Neural crest cell (in vitro differentiated cells): Measurements from ENCODE around the gene ZCCHC2. TPM values are rescaled to one million over a fixed set of nuclear protein-coding genes. Genes with fewer than 3 reads are reported as not detected.

ENCODE experiments used
- DNase-seq: peaks from one replicate; pipeline ENCODE4 v3.0.0; 2021; ENCODE audit warnings: low read depth, mixed read lengths, low spot score
- H3K27ac Mint-ChIP-seq: one replicate; pipeline ENCODE4 v1.8.0; 2021; ENCODE audit warnings: mild to moderate bottlenecking, mixed read lengths; ENCODE audit not compliant: unreplicated experiment
- H3K27me3 Mint-ChIP-seq: 2 replicates; pipeline ENCODE4 v1.8.0; 2021; ENCODE audit warnings: low read depth, mild to moderate bottlenecking, mixed read lengths
- H3K36me3 Mint-ChIP-seq: 2 replicates; pipeline ENCODE4 v1.8.0; 2021; ENCODE audit warnings: low read depth, mild to moderate bottlenecking, mixed read lengths
- H3K4me1 Mint-ChIP-seq: 2 replicates; pipeline ENCODE4 v1.8.0; 2021; ENCODE audit warnings: mixed read lengths
- H3K4me3 Mint-ChIP-seq: one replicate; pipeline ENCODE4 v1.8.0; 2021; ENCODE audit warnings: mild to moderate bottlenecking, mixed read lengths
- H3K9me3 Mint-ChIP-seq: 2 replicates; pipeline ENCODE4 v1.8.0; 2021; ENCODE audit warnings: mixed read lengths
- total RNA-seq: library from RNA; stranded (reverse); gene quantifications from 2 replicates; pipeline ENCODE4 v1.2.1, GENCODE V29; 2021
- TF ChIP-seq, protein P1 (sequence below): fragments of 200-600 bp; sonication (generic); conservative IDR thresholded peaks from 2 replicates; pipeline ENCODE4 v1.5.0; 2021; ENCODE audit warnings: antibody characterized with exemption, mild to moderate bottlenecking

ZCCHC2 gene
- total RNA-seq, 1 donor from 2014 or later, result 14.7 TPM

DNA sequence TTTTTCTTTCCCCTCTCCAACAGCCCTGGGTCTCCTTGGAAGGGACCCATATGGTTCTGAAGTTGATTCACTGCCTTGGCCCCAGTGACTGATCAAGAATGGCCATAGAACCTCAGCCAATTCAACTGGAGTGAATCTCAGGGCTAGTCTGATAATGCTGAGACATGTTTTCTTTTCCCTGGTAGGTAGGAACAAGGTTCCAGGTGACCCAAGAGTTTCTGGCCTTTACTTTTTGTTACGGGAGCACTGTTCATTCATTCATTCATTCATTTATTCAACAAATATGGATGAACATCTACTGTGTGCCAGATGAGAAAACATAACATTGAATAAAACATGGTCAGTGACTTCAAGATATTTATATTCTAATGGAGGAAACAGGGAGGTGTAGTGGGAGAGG lies 3.1 kb upstream of the ZCCHC2 start:
- Mint-ChIP-seq H3K4me1 (peaks cover 9% of the 10 kb centered on the region), H3K27ac (no peak overlapping the region), H3K27me3 (peaks cover 28% of the 10 kb centered on the region), H3K9me3 (no peaks in the 10 kb centered on the region), H3K36me3 (no peaks in the 10 kb centered on the region), H3K4me3 (peak overlapping the region; percentile 24)
- TF ChIP-seq, protein P1, sequence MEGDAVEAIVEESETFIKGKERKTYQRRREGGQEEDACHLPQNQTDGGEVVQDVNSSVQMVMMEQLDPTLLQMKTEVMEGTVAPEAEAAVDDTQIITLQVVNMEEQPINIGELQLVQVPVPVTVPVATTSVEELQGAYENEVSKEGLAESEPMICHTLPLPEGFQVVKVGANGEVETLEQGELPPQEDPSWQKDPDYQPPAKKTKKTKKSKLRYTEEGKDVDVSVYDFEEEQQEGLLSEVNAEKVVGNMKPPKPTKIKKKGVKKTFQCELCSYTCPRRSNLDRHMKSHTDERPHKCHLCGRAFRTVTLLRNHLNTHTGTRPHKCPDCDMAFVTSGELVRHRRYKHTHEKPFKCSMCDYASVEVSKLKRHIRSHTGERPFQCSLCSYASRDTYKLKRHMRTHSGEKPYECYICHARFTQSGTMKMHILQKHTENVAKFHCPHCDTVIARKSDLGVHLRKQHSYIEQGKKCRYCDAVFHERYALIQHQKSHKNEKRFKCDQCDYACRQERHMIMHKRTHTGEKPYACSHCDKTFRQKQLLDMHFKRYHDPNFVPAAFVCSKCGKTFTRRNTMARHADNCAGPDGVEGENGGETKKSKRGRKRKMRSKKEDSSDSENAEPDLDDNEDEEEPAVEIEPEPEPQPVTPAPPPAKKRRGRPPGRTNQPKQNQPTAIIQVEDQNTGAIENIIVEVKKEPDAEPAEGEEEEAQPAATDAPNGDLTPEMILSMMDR, result no peak
- DNase-seq, result no peak

DNA sequence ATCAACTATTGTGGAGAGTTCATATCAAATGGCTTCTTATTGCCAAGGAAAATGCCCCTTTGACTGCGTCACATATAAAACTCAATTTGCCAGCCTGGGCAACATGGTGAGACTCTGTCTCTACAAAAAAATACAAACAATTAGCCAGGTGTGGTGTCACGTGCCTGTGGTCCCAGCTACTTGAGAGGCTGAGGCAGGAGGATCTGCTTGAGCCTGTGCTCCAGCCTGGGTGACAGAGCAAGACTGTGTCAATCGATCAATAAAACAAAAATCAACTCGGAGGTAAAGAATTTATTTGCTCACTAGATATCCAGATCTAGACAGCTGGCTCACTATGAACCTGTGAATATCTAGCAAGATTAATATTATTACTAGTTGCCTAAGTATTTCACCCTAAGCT lies 1.7 kb upstream of the ZCCHC2 start:
- TF ChIP-seq, protein P1, result no peak
- Mint-ChIP-seq H3K27ac (no peak overlapping the region), H3K9me3 (no peaks in the 10 kb centered on the region), H3K27me3 (peaks cover 41% of the 10 kb centered on the region), H3K36me3 (no peaks in the 10 kb centered on the region), H3K4me3 (peak overlapping the region; percentile 83), H3K4me1 (peaks cover 23% of the 10 kb centered on the region)
- DNase-seq, result no peak

DNA sequence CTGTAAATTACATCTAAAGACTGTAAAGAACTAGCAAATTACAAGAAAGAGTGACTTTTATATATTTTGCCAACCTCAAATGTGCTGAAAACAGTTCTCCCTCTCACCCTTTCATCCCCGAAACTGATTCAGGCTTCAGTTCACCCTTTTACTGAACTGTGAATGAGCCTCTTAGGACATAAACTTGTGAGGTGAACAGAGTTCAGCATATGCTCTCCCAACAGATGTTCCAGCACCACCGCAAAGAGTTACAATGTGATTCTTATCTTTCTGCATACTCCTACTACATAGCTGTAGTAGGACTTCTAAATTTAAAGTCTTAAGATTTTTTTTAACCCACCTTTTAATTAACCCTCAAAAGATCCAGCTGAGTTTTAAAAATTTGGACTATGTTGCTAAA lies 1.2 kb upstream of the ZCCHC2 start:
- Mint-ChIP-seq H3K9me3 (no peaks in the 10 kb centered on the region), H3K4me1 (peaks cover 26% of the 10 kb centered on the region), H3K4me3 (peak overlapping the region; percentile 83), H3K36me3 (no peaks in the 10 kb centered on the region), H3K27ac (no peak overlapping the region), H3K27me3 (peaks cover 43% of the 10 kb centered on the region)
- TF ChIP-seq, protein P1, result no peak
- no peak for DNase-seq

DNA sequence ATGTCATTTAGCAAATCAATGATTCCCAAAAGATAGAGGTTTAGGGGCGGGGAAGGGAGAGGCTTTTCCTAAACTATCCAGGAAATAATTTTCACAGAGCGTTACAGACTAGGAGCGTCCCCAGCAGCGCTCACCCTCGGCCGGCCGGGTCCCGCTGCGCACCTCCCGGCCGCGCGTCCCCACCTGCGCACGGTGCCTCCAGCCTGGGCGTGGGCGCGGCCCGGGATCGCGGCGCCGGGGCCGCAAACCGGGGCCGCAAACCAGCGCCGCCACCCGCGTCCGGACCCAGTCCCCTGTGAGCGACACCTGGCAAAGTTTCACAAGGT lies 684 bp upstream of the ZCCHC2 start:
- Mint-ChIP-seq H3K4me1 (peaks cover 29% of the 10 kb centered on the region), H3K9me3 (no peaks in the 10 kb centered on the region), H3K4me3 (peak overlapping the region; percentile 83), H3K27me3 (peaks cover 43% of the 10 kb centered on the region), H3K27ac (no peak overlapping the region), H3K36me3 (no peaks in the 10 kb centered on the region)
- no peak for DNase-seq
- TF ChIP-seq, protein P1, result no peak

DNA sequence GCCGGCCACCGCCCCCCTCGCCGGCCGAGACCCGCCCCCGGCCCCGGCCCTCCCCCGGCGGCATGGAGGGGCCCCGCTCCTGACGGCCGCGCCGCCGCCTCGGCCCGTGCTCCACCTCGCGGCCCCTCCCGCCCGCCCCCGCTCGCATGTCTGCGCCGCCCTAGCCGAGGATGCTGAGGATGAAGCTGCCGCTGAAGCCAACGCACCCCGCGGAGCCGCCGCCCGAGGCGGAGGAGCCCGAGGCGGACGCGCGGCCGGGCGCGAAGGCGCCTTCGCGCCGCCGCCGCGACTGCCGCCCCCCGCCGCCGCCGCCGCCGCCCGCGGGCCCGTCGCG lies 397 bp downstream of the ZCCHC2 start:
- no peaks in the 10 kb centered on the region for H3K36me3 Mint-ChIP-seq
- peaks cover 35% of the 10 kb centered on the region for H3K4me1 Mint-ChIP-seq
- no peak for DNase-seq
- peaks cover 43% of the 10 kb centered on the region for H3K27me3 Mint-ChIP-seq
- no peak overlapping the region for H3K27ac Mint-ChIP-seq
- H3K4me3 Mint-ChIP-seq, result no peak overlapping the region
- no peaks in the 10 kb centered on the region for H3K9me3 Mint-ChIP-seq
- TF ChIP-seq, protein P1, result no peak
